ENCODE data around the gene KIF18B. TPM values are rescaled to one million over a fixed set of nuclear protein-coding genes. Genes with fewer than 3 reads are reported as not detected.
A peak's percentile ranks its signal among the peaks of the same experiment; 100 is the strongest.

Gene KIF18B
- total and polyA plus RNA-seq, 8 donors, result 2.9 to 24.5 (median 12.9) TPM

GRCh38 chr17:44968225-44969143 is 20.9 kb upstream of the KIF18B start, which contains the start of gene C1QL1:
Gene C1QL1, minus strand, starts transcription at chr17:44968303. Its CDS starts 255 bp downstream, at chr17:44968048.
- DNase-seq, result peak; percentile 90 to 98 (median 94)
- peak; percentile 99 for ATAC-seq
- Histone ChIP-seq H3K4me3 (peak within 1 kb of the TSS; percentile 13 to 37), H3K27ac (no peak within 1 kb of the TSS), H3K27me3 (peaks cover 48 to 97% of the 10 kb centered on the region in 2 donors), H3K36me3 (no peaks in the 10 kb centered on the region), H3K9me3 (no peaks in the 10 kb centered on the region), H3K4me1 (peaks cover 18 to 40% of the 10 kb centered on the region in 2 donors)
- intact Hi-C loops (cut with DNase I), result no loop called here
- TF ChIP-seq CTCF (IDR thresholded peaks at IDR 0.05), result no peak

GRCh38 chr17:44967907-44968224 is 20.3 kb upstream of the KIF18B start:
- intact Hi-C loops (cut with DNase I), result no loop called here
- no peaks in the 10 kb centered on the region for H3K9me3 ChIP-seq
- no peak overlapping the region for H3K4me3 ChIP-seq
- H3K27me3 ChIP-seq, result peaks cover 48 to 97% of the 10 kb centered on the region in 2 donors
- TF ChIP-seq CTCF (IDR thresholded peaks at IDR 0.05), result no peak
- peaks cover 18 to 40% of the 10 kb centered on the region in 2 donors for H3K4me1 ChIP-seq
- H3K27ac ChIP-seq, result no peak overlapping the region
- no peaks in the 10 kb centered on the region for H3K36me3 ChIP-seq
- DNase-seq, result no peak
- ATAC-seq, result no peak

GRCh38 chr17:44967026-44967906 is 19.7 kb upstream of the KIF18B start:
- intact Hi-C loops (cut with DNase I), result no loop called here
- ATAC-seq, result no peak

GRCh38 chr17:44966348-44967025 is 18.9 kb upstream of the KIF18B start:
- Histone ChIP-seq H3K36me3 (no peaks in the 10 kb centered on the region), H3K27me3 (peaks cover 48 to 88% of the 10 kb centered on the region in 2 donors), H3K4me3 (no peak overlapping the region), H3K27ac (no peak overlapping the region), H3K4me1 (peaks cover 18 to 40% of the 10 kb centered on the region in 2 donors), H3K9me3 (no peaks in the 10 kb centered on the region)
- DNase-seq (no peak), ATAC-seq (no peak)
- no peak for TF ChIP-seq CTCF (IDR thresholded peaks at IDR 0.05)
- intact Hi-C loops (cut with DNase I), result no loop called here

More at GRCh38 chr17:44967026-44967906, 19.7 kb upstream of the KIF18B start:
- no peak for DNase-seq
- H3K4me3 ChIP-seq, result no peak overlapping the region
- peaks cover 48 to 91% of the 10 kb centered on the region in 2 donors for H3K27me3 ChIP-seq
- no peaks in the 10 kb centered on the region for H3K36me3 ChIP-seq
- TF ChIP-seq CTCF (IDR thresholded peaks at IDR 0.05), result no peak
- no peak overlapping the region for H3K27ac ChIP-seq
- no peaks in the 10 kb centered on the region for H3K9me3 ChIP-seq
- peaks cover 18 to 40% of the 10 kb centered on the region in 2 donors for H3K4me1 ChIP-seq
